ENCODE data around the gene ABCD1.
A peak's percentile ranks its signal among the peaks of the same experiment; 100 is the strongest.

ABCD1 gene

GRCh38 chrX:153784325-153784967 lies 59.8 kb downstream of the ABCD1 start:
- Histone ChIP-seq H3K4me3 (ENCODE audit: low read depth, low read length) (no peak overlapping the region), H3K27me3 (ENCODE audit: control insufficient read depth, insufficient read depth, low read length) (no peaks in the 10 kb centered on the region), H3K9ac (ENCODE audit: low read depth, low read length) (no peak overlapping the region), H3K36me3 (ENCODE audit: control insufficient read depth, insufficient read depth, low read length) (peaks cover 17% of the 10 kb centered on the region), H3K4me1 (ENCODE audit: control insufficient read depth, insufficient read depth, low read length) (no peaks in the 10 kb centered on the region), H3K9me3 (ENCODE audit: control insufficient read depth, insufficient read depth, low read length) (peaks cover 5% of the 10 kb centered on the region)

GRCh38 chrX:153786669-153787068 lies 62.0 kb downstream of the ABCD1 start:
- Histone ChIP-seq H3K4me1 (ENCODE audit: control insufficient read depth, insufficient read depth, low read length) (no peaks in the 10 kb centered on the region), H3K9ac (ENCODE audit: low read depth, low read length) (no peak overlapping the region), H3K27me3 (ENCODE audit: control insufficient read depth, insufficient read depth, low read length) (no peaks in the 10 kb centered on the region), H3K9me3 (ENCODE audit: control insufficient read depth, insufficient read depth, low read length) (peaks cover 5% of the 10 kb centered on the region), H3K4me3 (ENCODE audit: low read depth, low read length) (no peak overlapping the region), H3K36me3 (ENCODE audit: control insufficient read depth, insufficient read depth, low read length) (peaks cover 26% of the 10 kb centered on the region)

DNA sequence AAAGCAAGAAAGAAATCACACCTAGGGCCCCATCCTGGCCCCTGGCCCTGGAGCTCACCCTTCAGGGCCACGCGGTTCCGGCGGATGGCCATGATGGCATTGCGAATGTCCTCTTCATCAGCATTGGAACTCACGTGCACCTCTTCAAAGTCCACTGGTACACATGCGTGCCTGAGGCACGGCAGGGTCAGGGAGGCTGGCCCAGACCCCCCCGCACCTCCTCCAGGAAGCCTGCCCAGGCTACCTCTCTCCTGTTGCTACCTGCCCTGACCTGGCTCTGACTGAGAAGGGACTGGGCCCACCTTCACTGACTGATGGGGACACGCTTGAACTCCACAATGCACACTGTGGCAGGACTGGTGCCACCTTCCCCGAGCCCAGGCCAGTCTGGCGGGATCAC lies 65.0 kb downstream of the ABCD1 start:
- H3K9ac ChIP-seq (ENCODE audit: low read depth, low read length), result no peak overlapping the region
- H3K4me3 ChIP-seq (ENCODE audit: low read depth, low read length), result no peak overlapping the region
- H3K36me3 ChIP-seq (ENCODE audit: control insufficient read depth, insufficient read depth, low read length), result peaks cover 22% of the 10 kb centered on the region
- H3K4me1 ChIP-seq (ENCODE audit: control insufficient read depth, insufficient read depth, low read length), result no peaks in the 10 kb centered on the region
- H3K9me3 ChIP-seq (ENCODE audit: control insufficient read depth, insufficient read depth, low read length), result peaks cover 10% of the 10 kb centered on the region
- H3K27me3 ChIP-seq (ENCODE audit: control insufficient read depth, insufficient read depth, low read length), result no peaks in the 10 kb centered on the region

DNA sequence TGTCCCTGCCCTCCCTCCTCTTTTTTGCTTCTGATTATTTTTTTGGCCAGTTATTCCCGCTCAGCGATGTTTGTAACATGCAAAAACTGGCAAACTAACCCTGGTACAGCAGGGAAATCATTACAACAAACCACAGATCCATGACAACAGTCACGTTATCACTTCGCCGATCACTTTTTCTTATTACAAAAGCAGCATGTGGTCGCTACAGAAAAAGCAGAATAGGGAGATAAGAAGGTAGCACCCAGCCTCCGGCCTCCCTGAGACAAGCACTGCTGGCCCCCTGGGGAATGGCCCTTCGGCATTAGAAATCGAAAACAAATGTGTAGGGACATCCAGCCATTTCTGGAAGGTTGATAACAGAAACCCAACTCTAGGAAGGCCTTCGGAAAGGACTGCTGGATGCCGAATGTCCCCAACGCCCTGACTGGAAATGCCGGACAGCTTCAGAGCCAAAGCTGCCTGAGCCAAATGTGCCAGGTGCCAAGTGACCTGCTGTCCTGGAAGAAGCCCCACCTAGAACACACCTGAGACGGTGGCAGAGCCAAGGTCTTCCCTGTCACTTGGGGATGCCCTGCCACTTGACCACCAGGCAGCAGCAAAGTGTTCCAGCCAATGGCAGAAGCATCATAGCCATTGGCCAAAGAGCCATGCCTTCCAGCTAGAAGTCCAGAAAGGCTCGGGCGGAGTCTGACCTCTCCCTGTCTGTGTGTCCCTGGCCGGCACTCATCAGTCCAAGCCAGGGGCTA lies 66.6 kb downstream of the ABCD1 start:
- H3K4me3 ChIP-seq (ENCODE audit: low read depth, low read length), result no peak overlapping the region

DNA sequence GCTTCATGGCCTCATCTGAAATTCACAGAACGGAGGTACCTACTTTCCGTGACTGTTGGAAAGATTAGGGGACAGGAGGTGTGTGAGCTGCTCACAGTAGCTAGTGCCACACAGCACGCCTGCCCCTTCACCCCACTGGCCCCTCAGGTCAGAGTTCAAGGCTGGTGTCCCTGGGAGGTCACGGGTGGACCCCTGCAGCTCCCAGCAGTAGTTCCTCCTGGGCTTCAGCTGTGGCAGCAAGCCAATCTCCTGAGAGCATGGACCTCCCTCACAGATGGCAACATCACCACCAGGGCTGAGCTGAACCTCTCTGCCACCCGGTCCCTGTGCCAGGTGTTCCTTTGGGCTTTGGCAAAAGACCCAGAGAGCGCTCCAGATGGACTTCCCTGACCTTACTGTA lies 67.7 kb downstream of the ABCD1 start:
- H3K9ac ChIP-seq (ENCODE audit: low read depth, low read length), result peak overlapping the region; percentile 5
- no peaks in the 10 kb centered on the region for H3K4me1 ChIP-seq (ENCODE audit: control insufficient read depth, insufficient read depth, low read length)
- no peak overlapping the region for H3K4me3 ChIP-seq (ENCODE audit: low read depth, low read length)
- peaks cover 7% of the 10 kb centered on the region for H3K9me3 ChIP-seq (ENCODE audit: control insufficient read depth, insufficient read depth, low read length)
- peaks cover 27% of the 10 kb centered on the region for H3K36me3 ChIP-seq (ENCODE audit: control insufficient read depth, insufficient read depth, low read length)
- no peaks in the 10 kb centered on the region for H3K27me3 ChIP-seq (ENCODE audit: control insufficient read depth, insufficient read depth, low read length)

More for the DNA sequence above, 66.6 kb downstream of the ABCD1 start:
- no peaks in the 10 kb centered on the region for H3K4me1 ChIP-seq (ENCODE audit: control insufficient read depth, insufficient read depth, low read length)
- H3K27me3 ChIP-seq (ENCODE audit: control insufficient read depth, insufficient read depth, low read length), result no peaks in the 10 kb centered on the region
- H3K36me3 ChIP-seq (ENCODE audit: control insufficient read depth, insufficient read depth, low read length), result peaks cover 19% of the 10 kb centered on the region
- H3K9me3 ChIP-seq (ENCODE audit: control insufficient read depth, insufficient read depth, low read length), result peaks cover 10% of the 10 kb centered on the region
- no peak overlapping the region for H3K9ac ChIP-seq (ENCODE audit: low read depth, low read length)

DNA sequence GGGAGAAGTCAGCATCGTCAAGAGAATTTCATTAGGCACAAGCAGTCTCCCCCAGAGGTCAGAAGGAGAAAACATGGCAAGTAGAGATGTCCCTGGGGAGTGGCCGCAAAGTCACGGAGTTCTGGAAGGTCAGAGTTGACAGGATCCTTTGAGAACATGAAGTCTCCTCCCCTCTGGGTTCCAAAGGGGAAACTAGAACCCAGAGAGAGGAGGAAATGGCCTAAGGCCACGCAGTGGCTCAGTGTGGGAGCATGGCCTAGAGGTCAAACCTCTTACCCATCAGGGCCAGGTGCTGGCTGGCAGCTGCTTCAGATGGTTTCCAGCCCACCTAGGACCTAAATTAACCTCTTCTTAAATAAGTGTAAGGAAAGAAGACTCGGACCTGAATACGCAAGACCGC lies 68.6 kb downstream of the ABCD1 start:
- Histone ChIP-seq H3K4me3 (ENCODE audit: low read depth, low read length) (peak overlapping the region; percentile 71), H3K9ac (ENCODE audit: low read depth, low read length) (peak overlapping the region; percentile 54)

More for the DNA sequence above, 68.6 kb downstream of the ABCD1 start:
- Histone ChIP-seq H3K4me1 (ENCODE audit: control insufficient read depth, insufficient read depth, low read length) (no peaks in the 10 kb centered on the region), H3K27me3 (ENCODE audit: control insufficient read depth, insufficient read depth, low read length) (no peaks in the 10 kb centered on the region), H3K9me3 (ENCODE audit: control insufficient read depth, insufficient read depth, low read length) (peaks cover 6% of the 10 kb centered on the region), H3K36me3 (ENCODE audit: control insufficient read depth, insufficient read depth, low read length) (peaks cover 34% of the 10 kb centered on the region)
